ENCODE data around the gene ENPP6.

DNA sequence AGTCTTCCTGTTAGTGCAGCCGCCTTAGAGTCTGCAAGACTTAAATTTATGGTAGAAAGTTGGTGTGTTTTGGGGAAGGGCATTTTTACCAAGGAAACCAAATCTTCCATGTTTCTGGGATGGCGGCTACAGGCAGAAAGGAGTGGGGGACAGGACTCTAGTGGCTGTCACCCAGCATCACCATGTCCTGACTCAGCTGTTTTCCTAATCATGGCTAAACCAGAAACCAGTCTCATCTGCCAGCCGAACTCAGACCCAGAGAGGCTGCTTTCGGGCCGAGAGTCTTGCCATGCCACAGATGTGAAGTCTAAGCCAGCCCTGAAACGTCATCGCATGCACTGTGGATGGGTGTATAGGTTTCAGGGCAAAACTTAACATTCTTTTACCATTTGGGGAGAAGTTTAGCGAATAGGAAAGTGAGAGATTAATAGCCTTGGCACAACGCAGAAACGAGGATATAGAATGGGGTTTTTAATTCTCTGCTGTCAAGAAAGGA lies 109.6 kb downstream of the ENPP6 start:
- TF ChIP-seq POLR2A (IDR thresholded peaks at IDR 0.05) = no peak
- TF ChIP-seq, protein P1, sequence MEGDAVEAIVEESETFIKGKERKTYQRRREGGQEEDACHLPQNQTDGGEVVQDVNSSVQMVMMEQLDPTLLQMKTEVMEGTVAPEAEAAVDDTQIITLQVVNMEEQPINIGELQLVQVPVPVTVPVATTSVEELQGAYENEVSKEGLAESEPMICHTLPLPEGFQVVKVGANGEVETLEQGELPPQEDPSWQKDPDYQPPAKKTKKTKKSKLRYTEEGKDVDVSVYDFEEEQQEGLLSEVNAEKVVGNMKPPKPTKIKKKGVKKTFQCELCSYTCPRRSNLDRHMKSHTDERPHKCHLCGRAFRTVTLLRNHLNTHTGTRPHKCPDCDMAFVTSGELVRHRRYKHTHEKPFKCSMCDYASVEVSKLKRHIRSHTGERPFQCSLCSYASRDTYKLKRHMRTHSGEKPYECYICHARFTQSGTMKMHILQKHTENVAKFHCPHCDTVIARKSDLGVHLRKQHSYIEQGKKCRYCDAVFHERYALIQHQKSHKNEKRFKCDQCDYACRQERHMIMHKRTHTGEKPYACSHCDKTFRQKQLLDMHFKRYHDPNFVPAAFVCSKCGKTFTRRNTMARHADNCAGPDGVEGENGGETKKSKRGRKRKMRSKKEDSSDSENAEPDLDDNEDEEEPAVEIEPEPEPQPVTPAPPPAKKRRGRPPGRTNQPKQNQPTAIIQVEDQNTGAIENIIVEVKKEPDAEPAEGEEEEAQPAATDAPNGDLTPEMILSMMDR (IDR thresholded peaks at IDR 0.05) = no peak
- TF ChIP-seq POLR2AphosphoS5 (IDR thresholded peaks at IDR 0.05) = no peak
